Stimulated activated CD4-positive, alpha-beta T cell treated with anti-CD3 and anti-CD28 coated beads, Interleukin-4, amount 100 ng/mL, for 1 hour (primary cell): ENCODE results near the gene TSPAN4.

Experiments used
- DNase-seq: peaks from one replicate; pipeline ENCODE4 v3.0.0-alpha.2; 2020

Gene TSPAN4

GRCh38 chr11:824942-825341 lies 17.7 kb upstream of the TSPAN4 start:
- DNase-seq = no peak

- no peak for DNase-seq
These were observed 17.1 kb upstream of the TSPAN4 start for GRCh38 chr11:825366-826226.

GRCh38 chr11:826227-826621 lies 16.4 kb upstream of the TSPAN4 start:
- no peak for DNase-seq

- no peak for DNase-seq
These were observed 15.9 kb upstream of the TSPAN4 start for GRCh38 chr11:826836-827145.

GRCh38 chr11:827146-827896 lies 15.3 kb upstream of the TSPAN4 start:
- no peak for DNase-seq

GRCh38 chr11:827897-828192 lies 14.8 kb upstream of the TSPAN4 start, which contains the start of gene CRACR2B:
TSS of gene CRACR2B (plus strand) at chr11:827919. CDS start at chr11:828608, 689 bp downstream.
- no peak for DNase-seq

- no peak for DNase-seq
These were observed 14.0 kb upstream of the TSPAN4 start for GRCh38 chr11:828506-829175.

GRCh38 chr11:829176-829846 lies 13.3 kb upstream of the TSPAN4 start:
- DNase-seq = no peak

- DNase-seq = no peak
These were observed 12.8 kb upstream of the TSPAN4 start for GRCh38 chr11:829847-830294.

- DNase-seq = peak; percentile 61
These were observed 12.1 kb upstream of the TSPAN4 start for GRCh38 chr11:830295-831117.

GRCh38 chr11:831118-831864 lies 11.4 kb upstream of the TSPAN4 start:
- DNase-seq = no peak

- DNase-seq = no peak
These were observed 10.6 kb upstream of the TSPAN4 start for GRCh38 chr11:831961-832528.

GRCh38 chr11:832529-833113 lies 10.0 kb upstream of the TSPAN4 start, which contains the start of gene CD151:
TSS of gene CD151 (plus strand) at chr11:832952. CDS start at chr11:836070, 3,118 bp downstream.
- DNase-seq = peak; percentile 63

- DNase-seq = no peak
These were observed 9.4 kb upstream of the TSPAN4 start for GRCh38 chr11:833114-833791.

GRCh38 chr11:833849-834311 lies 8.8 kb upstream of the TSPAN4 start:
- DNase-seq = no peak

GRCh38 chr11:834371-835316 lies 8.0 kb upstream of the TSPAN4 start:
- DNase-seq = no peak

- no peak for DNase-seq
These were observed 6.4 kb upstream of the TSPAN4 start for GRCh38 chr11:836274-836673.

GRCh38 chr11:836700-837099 lies 6.0 kb upstream of the TSPAN4 start:
- no peak for DNase-seq
